Esophagus squamous epithelium (tissue), 4 donors: ENCODE measurements around the gene BLOC1S5.

ENCODE experiments used
- CTCF ChIP-seq, 6 experiments: fragments of 450-650 bp in 4 of 6; fragments of 200-600 bp in 2 of 6; sonication (generic) in 2 of 6; IDR thresholded peaks; one replicate each; pipeline ENCODE4 v1.5.1; 2016 to 2019; ENCODE audit warnings: antibody characterized with exemption in 6 of 6, mild to moderate bottlenecking in 4 of 6, moderate library complexity in 4 of 6
- POLR2A ChIP-seq, 4 donors: fragments of 450-650 bp; IDR thresholded peaks; one replicate each; pipeline ENCODE4 v1.6.1; 2017; ENCODE audit warnings: antibody characterized with exemption in 4 of 4, mild to moderate bottlenecking in 4 of 4, moderate library complexity in 3 of 4

GRCh38 chr6:7978736-7979135 is 85.5 kb downstream of the BLOC1S5 start:
- TF ChIP-seq CTCF (IDR thresholded peaks at IDR 0.05) (no peak), POLR2A (IDR thresholded peaks at IDR 0.05) (no peak)
